HL-60/S4 treated with phorbol 12-myristate 13-acetate at 8.2 ng/mL for 4 days and 3 days (cell line): ENCODE data around the gene BRD9.

ENCODE experiments used
- in situ Hi-C: fragments of 300-500 bp; cut with MboI; formaldehyde crosslinking; loops from 2 replicates; pipeline ENCODE4 v1.15.0; 2022; ENCODE audit warnings: low sequenced_read_pairs

Gene BRD9

GRCh38 chr5:821504-821903 is 71.1 kb downstream of the BRD9 start:
- in situ Hi-C loops = no loop called here

- in situ Hi-C loops = no loop called here
These were observed 72.4 kb downstream of the BRD9 start for GRCh38 chr5:820245-820644.

GRCh38 chr5:819078-819477 is 73.5 kb downstream of the BRD9 start:
- in situ Hi-C loops = no loop called here

GRCh38 chr5:816176-816575 is 76.4 kb downstream of the BRD9 start:
- in situ Hi-C loops = no loop called here

GRCh38 chr5:815449-815848 is 77.2 kb downstream of the BRD9 start:
- in situ Hi-C loops = no loop called here
